Muscle of arm (tissue), 12 donors: Measurements from ENCODE around the gene GLS2. TPM values are rescaled to one million over a fixed set of nuclear protein-coding genes. Genes with fewer than 3 reads are reported as not detected.
"Not testable (repeated sequence)": the region's sequence is repeated elsewhere in the genome, so short reads cannot be mapped to it uniquely, and the experiment has no call there.

Experiments
- DNase-seq: peaks from one replicate; pipeline ENCODE4 v3.0.0-alpha.2; 2013
- polyA plus RNA-seq, 12 donors: library from polyadenylated mRNA; unstranded; fragments of 120-200 nt; gene quantifications; one replicate each; pipeline ENCODE4 v1.2.1, GENCODE V29; 2013; ENCODE audit not compliant: insufficient read length in 12 of 12

Gene GLS2
- polyA plus RNA-seq, 12 donors, result 0.15 to 1.2 (median 0.50) TPM; not detected in 5

DNA sequence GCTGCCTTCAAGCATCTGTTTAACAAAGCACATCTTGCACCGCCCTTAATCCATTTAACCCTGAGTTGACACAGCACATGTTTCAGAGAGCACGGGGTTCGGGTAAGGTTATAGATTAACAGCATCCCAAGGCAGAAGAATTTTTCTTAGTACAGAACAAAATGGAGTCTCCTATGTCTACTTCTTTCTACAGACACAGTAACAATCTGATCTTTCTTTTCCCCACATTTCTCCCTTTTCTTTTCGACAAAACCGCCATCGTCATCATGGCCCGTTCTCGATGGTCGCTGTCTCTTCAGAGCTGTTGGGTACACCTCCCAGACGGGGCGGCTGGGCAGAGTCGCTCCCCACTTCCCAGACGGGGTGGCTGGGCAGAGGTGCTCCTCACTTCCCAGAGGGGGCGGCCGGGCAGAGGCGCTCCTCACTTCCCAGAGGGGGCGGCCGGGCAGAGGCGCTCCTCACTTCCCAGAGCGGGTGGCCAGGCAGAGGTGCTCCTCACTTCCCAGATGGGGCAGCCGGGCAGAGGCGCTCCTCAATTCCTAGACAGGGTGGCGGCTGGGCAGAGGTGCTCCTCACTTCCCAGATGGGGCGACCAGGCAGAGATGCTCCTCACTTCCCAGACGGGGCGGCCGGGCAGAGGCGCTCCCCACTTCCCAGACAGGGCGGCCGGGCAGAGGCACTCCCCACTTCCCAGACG is 5.6 kb upstream of the GLS2 start:
- not testable (repeated sequence) for DNase-seq

GRCh38 chr12:56490360-56490759 is 2.4 kb upstream of the GLS2 start:
- no peak for DNase-seq

DNA sequence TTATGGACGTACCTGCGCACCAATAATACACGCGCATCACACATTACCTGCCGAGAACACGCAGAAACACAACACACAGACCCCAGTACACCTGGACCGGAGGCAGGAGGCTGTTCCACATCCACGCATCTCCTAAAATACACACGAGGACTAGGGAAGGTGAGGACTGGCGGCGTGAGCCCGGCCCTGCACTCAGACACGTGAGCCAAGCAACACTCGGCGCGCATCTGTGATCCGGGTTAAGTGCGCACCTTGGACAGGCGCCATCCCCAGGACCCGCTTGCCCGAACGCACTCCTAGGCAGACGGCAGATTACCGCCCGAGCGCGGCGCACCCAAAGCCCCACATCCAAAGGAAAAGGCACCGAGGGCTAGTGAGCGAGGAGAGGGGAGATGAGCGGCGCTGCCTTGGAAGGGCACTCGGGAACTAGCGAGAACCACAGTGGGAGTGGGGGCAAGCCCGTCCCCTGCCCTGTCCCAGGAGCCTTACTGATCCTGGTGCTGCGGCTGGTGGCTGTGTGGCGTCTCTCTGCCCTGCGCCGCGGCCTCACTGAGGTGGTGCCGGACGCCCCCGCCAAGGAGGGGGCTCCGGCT is 417 bp downstream of the GLS2 start:
- DNase-seq, result no peak

GRCh38 chr12:56486694-56487093 is 1.3 kb downstream of the GLS2 start:
- no peak for DNase-seq

DNA sequence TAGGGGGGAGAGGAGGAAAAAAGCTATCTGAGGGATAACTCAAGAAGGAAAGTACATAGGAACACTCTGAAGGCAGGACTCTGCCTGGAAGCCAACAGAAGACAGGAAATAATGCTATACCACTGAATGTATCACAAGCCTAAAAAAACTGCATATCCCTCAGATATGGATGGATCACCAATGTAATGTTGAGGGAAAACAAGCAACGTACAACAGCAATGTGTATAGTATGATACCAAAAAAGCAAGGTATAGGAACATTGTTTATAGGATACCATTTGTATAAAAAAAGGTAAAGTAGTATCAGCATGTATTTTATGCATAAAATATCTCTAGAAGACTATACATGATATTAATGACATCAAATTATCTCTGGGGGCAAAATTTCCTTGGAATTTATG is 3.4 kb downstream of the GLS2 start:
- no peak for DNase-seq

DNA sequence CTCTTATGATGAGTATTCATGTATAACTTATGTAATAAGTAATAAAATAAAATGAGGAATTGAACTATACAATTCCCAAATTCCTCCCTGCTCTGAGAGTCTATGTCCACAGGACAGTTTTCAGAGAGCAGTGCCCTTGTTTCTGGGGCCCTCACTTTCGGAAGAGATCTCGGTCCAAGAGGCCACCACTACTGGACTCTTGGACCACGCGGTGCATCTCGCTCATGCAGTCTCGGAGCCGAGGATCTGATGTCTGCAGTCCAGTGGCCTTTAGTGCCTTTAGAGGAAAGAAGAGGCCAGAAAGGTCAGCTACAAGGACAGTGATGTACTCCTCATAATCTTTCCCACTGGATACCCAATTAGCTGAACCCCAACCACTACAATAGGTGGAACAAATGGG is 8.3 kb downstream of the GLS2 start:
- DNase-seq, result no peak

DNA sequence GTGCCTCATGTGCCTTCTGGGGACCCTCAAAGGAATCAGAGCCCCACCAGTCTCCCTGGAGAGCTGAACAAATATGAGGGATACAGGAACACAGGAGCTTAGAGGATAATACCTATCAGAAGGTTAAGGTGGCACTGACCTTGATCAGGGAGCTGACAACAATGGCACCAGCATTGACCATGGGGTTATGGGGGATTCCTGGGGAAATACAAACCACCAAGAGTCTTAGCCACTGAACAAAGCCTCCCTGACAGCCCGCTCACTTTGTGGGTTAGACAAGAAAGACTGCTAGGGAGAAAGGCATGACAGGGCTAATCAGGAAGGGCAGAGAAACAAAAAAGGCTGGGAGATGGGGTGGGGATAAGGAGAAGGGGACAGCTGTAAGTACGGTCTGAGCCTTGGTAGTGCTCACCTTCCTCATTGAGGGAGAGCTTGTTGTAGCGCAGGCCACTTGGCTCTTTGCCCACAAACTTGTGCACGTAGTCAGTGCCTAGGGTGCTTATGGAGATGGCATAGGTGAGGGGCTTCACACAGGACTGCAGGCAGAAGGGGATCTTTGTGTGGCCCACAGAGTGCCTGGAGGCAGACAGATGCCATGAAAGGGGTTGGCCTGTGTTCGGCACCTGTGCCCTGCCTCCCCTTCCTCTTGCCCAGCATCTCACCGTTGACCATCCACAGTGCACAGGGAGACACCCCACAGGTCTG is 10.3 kb downstream of the GLS2 start:
- no peak for DNase-seq

GRCh38 chr12:56476972-56477432 is 11.0 kb downstream of the GLS2 start:
- DNase-seq, result no peak

DNA sequence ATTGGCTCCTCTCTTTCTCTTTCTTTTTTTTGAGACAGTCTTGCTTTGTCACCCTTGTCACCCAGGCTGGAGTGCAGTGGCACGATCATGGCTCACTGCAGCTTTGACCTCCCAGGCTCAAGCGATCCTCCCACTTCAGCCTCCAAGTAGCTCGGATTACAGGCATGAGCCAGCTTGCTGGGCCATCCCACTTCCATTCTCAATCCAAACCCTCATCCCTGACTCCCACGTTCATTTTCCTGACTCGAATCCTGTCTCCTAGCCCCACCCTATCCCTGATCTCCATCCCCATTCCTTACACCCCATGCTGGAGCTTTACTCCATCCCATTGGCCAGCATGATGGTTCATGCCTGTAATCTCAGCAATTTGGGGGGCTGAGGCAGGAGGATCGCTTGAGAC is 11.8 kb downstream of the GLS2 start:
- DNase-seq, result no peak

DNA sequence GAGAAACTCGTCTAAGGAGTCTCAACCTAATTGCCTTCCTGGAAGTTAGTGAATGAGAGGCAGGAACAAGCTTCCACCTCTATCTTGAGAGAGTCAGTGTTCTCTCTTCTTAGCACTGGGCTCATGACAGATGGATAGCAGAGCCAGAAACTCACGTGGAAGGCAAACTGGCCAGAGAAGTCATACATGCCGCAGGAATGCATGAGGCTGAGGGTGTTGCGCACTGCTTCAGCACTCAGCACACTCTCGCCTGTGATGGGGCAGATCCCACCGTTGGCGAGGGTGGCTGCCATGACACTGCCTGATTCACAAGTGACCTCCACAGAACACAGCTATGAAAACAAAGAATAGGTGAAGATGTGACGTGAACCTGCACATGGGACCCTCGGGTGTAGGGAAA is 13.6 kb downstream of the GLS2 start:
- DNase-seq, result no peak

DNA sequence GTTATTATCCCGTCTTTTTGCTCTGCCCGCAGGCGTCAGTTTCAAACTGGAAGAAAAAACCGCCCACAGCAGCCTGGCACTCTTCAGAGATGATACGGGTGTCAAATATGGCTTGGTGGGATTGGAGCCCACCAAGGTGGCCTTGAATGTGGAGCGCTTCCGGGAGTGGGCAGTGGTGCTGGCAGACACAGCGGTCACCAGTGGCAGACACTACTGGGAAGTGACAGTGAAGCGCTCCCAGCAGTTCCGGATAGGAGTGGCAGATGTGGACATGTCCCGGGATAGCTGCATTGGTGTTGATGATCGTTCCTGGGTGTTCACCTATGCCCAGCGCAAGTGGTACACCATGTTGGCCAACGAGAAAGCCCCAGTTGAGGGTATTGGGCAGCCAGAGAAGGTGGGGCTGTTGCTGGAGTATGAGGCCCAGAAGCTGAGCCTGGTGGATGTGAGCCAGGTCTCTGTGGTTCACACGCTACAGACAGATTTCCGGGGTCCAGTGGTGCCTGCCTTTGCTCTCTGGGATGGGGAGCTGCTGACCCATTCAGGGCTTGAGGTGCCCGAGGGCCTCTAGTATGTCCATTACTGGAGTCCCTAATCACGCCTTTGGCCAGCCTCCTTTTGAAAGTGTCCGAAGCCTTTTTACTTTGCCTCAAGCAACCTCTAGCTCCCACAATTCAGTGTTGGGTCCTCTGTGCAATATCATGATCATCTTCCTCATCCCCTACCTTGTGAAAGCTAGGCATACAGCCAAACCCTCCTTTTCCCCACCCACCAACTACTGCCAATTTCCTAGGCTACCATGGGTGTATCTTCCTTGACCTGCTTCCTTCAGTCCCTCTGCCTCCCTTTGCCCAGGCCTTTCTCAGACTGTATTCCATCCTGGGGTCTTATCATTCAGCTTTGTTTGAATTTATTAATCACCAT is 18.7 kb downstream of the GLS2 start:
- DNase-seq, result no peak

DNA sequence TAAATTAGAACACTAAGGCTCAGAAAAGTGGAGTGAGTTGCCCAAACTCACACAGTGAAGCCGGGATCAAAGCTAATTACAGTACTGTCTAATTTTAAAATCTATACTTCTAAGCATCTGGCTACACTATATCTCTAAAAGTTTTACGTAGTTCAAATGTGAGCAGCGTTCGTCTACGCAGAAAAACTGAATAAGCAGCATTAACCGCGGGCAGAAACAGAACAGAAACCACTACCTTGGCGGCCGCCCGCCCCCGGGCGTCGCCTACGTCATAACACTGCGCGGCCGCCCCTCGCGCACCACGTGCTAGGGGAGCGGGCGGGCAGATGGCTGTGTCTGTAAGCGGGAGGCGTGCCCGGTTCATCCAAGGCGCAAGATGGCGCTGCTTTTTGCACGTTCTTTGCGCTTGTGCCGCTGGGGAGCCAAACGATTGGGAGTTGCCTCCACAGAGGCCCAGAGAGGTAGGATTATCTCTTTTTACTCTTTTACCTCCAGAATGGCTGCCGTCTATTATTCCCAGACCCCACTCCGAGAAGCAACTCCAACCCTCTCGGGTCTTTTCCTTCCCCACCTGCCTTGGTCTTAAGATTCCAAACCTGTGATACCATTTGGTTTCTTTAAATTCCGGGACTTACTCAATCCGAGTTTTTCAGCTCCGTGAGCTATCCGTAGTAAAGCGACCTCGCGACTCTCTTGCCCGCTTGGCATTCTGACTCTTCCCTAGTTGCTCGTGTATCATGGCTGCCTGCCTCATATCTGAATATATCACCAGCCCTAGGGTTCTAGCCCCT is 19.6 kb downstream of the GLS2 start, which contains the start of gene SPRYD4:
Gene SPRYD4, plus strand, starts transcription at position 363 of the 791 bp plus-strand sequence. Its CDS starts 14 bp downstream, at position 377.
- peak; percentile 95 for DNase-seq

GRCh38 chr12:56462565-56462964 is 25.4 kb downstream of the GLS2 start:
- DNase-seq, result no peak

GRCh38 chr12:56461235-56462159 is 26.5 kb downstream of the GLS2 start:
- DNase-seq, result no peak

GRCh38 chr12:56457817-56458216 is 30.1 kb downstream of the GLS2 start:
- DNase-seq, result no peak

DNA sequence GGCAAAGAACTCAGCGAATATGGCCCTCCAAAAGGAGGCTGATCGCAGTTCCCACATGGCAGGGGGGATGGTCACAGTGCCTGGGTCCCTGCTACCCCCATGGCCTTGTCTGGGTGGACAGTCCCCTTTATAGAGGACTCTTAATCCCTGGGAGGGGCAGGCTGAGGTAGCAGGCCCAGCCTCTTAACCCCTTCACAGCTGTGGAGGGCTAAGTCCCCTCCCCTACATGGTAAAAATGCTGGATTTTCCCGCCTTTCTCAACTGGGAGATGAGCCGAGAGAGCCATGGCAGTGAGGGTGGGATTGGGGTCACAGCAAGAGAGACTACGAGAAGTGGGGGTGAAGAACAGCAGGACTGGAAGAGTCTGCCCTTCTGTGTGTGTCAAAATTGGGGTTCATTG is 33.4 kb downstream of the GLS2 start, which contains the start of gene MIP:
Gene MIP, minus strand, starts transcription at position 101 of the 400 bp plus-strand sequence. Its CDS starts 44 bp downstream, at position 57.
- no peak for DNase-seq

DNA sequence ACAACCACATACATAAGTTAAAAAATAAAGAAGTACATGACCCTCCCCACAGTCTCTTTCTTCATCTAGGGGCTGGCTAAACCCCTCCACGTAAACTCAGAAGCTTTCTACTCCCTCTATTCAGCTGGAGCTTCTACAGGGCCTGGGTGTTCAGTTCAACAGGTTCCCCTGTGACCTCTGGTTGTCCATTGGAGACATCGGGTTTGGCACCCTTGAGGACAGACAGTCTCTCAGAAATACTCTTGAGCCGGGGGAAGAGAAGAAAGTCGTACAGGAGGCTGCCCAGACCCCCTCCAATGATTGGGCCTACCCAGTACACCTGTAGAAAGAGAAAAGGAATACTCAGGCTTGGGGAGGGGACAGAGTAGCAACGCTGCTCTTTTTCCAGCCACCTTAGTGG is 36.8 kb downstream of the GLS2 start:
- DNase-seq, result no peak

DNA sequence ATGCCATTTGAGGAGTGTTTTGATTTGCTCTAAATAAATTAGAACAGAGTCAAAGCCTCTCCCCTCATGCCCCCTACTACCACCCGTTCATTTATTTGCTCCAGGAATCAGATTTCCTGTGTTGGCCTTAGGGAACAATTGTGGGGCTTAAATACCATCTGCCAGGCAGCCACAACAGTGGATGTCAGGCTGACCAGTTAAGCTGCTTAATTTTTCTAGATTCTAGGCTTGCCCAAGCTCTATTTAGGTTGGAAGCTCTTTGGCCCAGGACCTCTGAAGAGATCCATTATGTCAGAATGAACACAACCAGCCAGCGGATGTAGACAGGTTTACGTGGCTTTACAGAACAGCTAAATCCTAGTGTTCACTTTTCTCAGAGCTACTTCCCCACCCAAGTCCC is 37.7 kb downstream of the GLS2 start:
- DNase-seq, result no peak

- DNase-seq, result no peak
These were observed 38.4 kb downstream of the GLS2 start for GRCh38 chr12:56449622-56449984.
